Measurements from ENCODE around the gene KRT73. TPM values are rescaled to one million over a fixed set of nuclear protein-coding genes. Genes with fewer than 3 reads are reported as not detected.

KRT73 gene
- total and polyA plus RNA-seq, 9 of the 15 experiments (the other 6 are each of a cell fraction or from before 2014, with no cell fraction given) = 0.09 to 0.18 (median 0.13) TPM; not detected in 5

GRCh38 chr12:52627395-52628110, 9.2 kb upstream of the KRT73 start:
- ChIA-PET CTCF (ENCODE audit: low intra/inter-chr PET ratio) (no interaction called here), POLR2A (no interaction called here)
- Histone ChIP-seq H2AFZ (ENCODE audit: low read depth, low read length) (no peak overlapping the region), H3K9ac (ENCODE audit: insufficient read depth in 1 of 2, low read depth in 2 of 2, low read length in 2 of 2) (no peak overlapping the region), H3K27me3 (ENCODE audit: control insufficient read depth in 2 of 2, insufficient read depth in 2 of 2, low read length in 2 of 2) (no peaks in the 10 kb centered on the region), H3K79me2 (ENCODE audit: control insufficient read depth, insufficient read depth, low read length) (no peaks in the 10 kb centered on the region), H3K27ac (ENCODE audit: extremely low read depth, low read depth, low read length) (no peak overlapping the region), H3K9me3 (replicated peaks; ENCODE audit: control insufficient read depth, insufficient read depth, low read depth, low read length) (no peaks in the 10 kb centered on the region), H3K4me2 (ENCODE audit: insufficient read depth, low read length) (no peak overlapping the region), H3K36me3 (ENCODE audit: control insufficient read depth, insufficient read depth, low read length) (no peaks in the 10 kb centered on the region), H3K4me3 (no peak overlapping the region), H4K20me1 (replicated peaks; ENCODE audit: control insufficient read depth, insufficient read depth, low read length) (no peaks in the 10 kb centered on the region), H3K9me1 (ENCODE audit: control insufficient read depth, insufficient read depth, low read length) (no peaks in the 10 kb centered on the region), H3K4me1 (replicated peaks in 1 of 2; ENCODE audit: control insufficient read depth in 2 of 2, insufficient read depth in 2 of 2, low read length in 2 of 2) (peaks cover 4 to 29% of the 10 kb centered on the region in 2 experiments)
- FAIRE-seq = no peak
- DNase-seq (ENCODE audit: extremely low read depth in 1 of 4, low spot score in 3 of 4) = no peak
- no peak for ATAC-seq
- 32% methylated on average over 2 of the region's 2 CpGs for WGBS (ENCODE audit: insufficient coverage, low coverage, missing lambda C conversion rate)
- intact Hi-C loops (cut with micrococcal nuclease) (no loop called here), in situ Hi-C loops (cut with MboI) (no loop called here)
- BruUV-seq (replicated peaks) = no TSS peak
- TF ChIP-seq RFX5 (IDR thresholded peaks at IDR 0.05; ENCODE audit: low read depth, low read length) (no peak), NELFE (IDR thresholded peaks at IDR 0.05; ENCODE audit: insufficient read depth, insufficient read length) (no peak), ZKSCAN8 (CRISPR knock-in tag; IDR thresholded peaks at IDR 0.05) (no peak), TAF1 (IDR thresholded peaks at IDR 0.05; ENCODE audit: control insufficient read depth, extremely low read depth, insufficient read depth, low read length, severe bottlenecking) (no peak), HCFC1 (IDR thresholded peaks at IDR 0.05; ENCODE audit: low read depth, low read length) (no peak), THRA (IDR thresholded peaks at IDR 0.05) (no peak), CCAR2 (IDR thresholded peaks at IDR 0.05; ENCODE audit: low read depth, low read length) (no peak), SMARCB1 (IDR thresholded peaks at IDR 0.05; ENCODE audit: insufficient read length, low read depth) (no peak), BRD9 (IDR thresholded peaks at IDR 0.05; ENCODE audit: low read depth, partially characterized antibody) (no peak), NUFIP1 (IDR thresholded peaks at IDR 0.05; ENCODE audit: partially characterized antibody) (no peak)
- TF ChIP-seq, protein P1, sequence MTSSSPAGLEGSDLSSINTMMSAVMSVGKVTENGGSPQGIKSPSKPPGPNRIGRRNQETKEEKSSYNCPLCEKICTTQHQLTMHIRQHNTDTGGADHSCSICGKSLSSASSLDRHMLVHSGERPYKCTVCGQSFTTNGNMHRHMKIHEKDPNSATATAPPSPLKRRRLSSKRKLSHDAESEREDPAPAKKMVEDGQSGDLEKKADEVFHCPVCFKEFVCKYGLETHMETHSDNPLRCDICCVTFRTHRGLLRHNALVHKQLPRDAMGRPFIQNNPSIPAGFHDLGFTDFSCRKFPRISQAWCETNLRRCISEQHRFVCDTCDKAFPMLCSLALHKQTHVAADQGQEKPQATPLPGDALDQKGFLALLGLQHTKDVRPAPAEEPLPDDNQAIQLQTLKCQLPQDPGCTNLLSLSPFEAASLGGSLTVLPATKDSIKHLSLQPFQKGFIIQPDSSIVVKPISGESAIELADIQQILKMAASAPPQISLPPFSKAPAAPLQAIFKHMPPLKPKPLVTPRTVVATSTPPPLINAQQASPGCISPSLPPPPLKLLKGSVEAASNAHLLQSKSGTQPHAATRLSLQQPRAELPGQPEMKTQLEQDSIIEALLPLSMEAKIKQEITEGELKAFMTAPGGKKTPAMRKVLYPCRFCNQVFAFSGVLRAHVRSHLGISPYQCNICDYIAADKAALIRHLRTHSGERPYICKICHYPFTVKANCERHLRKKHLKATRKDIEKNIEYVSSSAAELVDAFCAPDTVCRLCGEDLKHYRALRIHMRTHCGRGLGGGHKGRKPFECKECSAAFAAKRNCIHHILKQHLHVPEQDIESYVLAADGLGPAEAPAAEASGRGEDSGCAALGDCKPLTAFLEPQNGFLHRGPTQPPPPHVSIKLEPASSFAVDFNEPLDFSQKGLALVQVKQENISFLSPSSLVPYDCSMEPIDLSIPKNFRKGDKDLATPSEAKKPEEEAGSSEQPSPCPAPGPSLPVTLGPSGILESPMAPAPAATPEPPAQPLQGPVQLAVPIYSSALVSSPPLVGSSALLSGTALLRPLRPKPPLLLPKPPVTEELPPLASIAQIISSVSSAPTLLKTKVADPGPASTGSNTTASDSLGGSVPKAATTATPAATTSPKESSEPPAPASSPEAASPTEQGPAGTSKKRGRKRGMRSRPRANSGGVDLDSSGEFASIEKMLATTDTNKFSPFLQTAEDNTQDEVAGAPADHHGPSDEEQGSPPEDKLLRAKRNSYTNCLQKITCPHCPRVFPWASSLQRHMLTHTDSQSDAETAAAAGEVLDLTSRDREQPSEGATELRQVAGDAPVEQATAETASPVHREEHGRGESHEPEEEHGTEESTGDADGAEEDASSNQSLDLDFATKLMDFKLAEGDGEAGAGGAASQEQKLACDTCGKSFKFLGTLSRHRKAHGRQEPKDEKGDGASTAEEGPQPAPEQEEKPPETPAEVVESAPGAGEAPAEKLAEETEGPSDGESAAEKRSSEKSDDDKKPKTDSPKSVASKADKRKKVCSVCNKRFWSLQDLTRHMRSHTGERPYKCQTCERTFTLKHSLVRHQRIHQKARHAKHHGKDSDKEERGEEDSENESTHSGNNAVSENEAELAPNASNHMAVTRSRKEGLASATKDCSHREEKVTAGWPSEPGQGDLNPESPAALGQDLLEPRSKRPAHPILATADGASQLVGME (CRISPR knock-in tag; IDR thresholded peaks at IDR 0.05) = no peak
- TF ChIP-seq, protein P2, sequence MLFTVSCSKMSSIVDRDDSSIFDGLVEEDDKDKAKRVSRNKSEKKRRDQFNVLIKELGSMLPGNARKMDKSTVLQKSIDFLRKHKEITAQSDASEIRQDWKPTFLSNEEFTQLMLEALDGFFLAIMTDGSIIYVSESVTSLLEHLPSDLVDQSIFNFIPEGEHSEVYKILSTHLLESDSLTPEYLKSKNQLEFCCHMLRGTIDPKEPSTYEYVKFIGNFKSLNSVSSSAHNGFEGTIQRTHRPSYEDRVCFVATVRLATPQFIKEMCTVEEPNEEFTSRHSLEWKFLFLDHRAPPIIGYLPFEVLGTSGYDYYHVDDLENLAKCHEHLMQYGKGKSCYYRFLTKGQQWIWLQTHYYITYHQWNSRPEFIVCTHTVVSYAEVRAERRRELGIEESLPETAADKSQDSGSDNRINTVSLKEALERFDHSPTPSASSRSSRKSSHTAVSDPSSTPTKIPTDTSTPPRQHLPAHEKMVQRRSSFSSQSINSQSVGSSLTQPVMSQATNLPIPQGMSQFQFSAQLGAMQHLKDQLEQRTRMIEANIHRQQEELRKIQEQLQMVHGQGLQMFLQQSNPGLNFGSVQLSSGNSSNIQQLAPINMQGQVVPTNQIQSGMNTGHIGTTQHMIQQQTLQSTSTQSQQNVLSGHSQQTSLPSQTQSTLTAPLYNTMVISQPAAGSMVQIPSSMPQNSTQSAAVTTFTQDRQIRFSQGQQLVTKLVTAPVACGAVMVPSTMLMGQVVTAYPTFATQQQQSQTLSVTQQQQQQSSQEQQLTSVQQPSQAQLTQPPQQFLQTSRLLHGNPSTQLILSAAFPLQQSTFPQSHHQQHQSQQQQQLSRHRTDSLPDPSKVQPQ (CRISPR knock-in tag; IDR thresholded peaks at IDR 0.05; ENCODE audit: borderline replicate concordance) = no peak
